GM19328 (cell line): ENCODE measurements around the gene KRTAP5-4.
"Not testable (repeated sequence)": the region's sequence is repeated elsewhere in the genome, so short reads cannot be mapped to it uniquely, and the experiment has no call there.

Source experiments
- ATAC-seq: cut with Tn5 transposase; IDR thresholded peaks from one replicate; pipeline ENCODE4 v1.9.1; 2021; ENCODE audit warnings: mild to moderate bottlenecking, moderate library complexity; ENCODE audit not compliant: unreplicated experiment

KRTAP5-4 gene

GRCh38 chr11:1653541-1654387 lies 31.8 kb upstream of the KRTAP5-4 start:
- ATAC-seq = no peak

GRCh38 chr11:1652771-1653540 lies 31.0 kb upstream of the KRTAP5-4 start:
- no peak for ATAC-seq

GRCh38 chr11:1652442-1652770 lies 30.5 kb upstream of the KRTAP5-4 start:
- ATAC-seq = no peak

- ATAC-seq = no peak
Observed at GRCh38 chr11:1652026-1652425, 30.1 kb upstream of the KRTAP5-4 start.

- no peak for ATAC-seq
Observed at GRCh38 chr11:1651411-1651980, 29.6 kb upstream of the KRTAP5-4 start.

- ATAC-seq = no peak
Observed at GRCh38 chr11:1650918-1651262, 29.0 kb upstream of the KRTAP5-4 start.

- no peak for ATAC-seq
Observed at GRCh38 chr11:1650034-1650917, 28.3 kb upstream of the KRTAP5-4 start.

GRCh38 chr11:1648653-1649420 lies 26.9 kb upstream of the KRTAP5-4 start:
- ATAC-seq = no peak

GRCh38 chr11:1647901-1648652 lies 26.1 kb upstream of the KRTAP5-4 start:
- no peak for ATAC-seq

GRCh38 chr11:1646540-1646939 lies 24.6 kb upstream of the KRTAP5-4 start:
- ATAC-seq = not testable (repeated sequence)

GRCh38 chr11:1645357-1645821 lies 23.5 kb upstream of the KRTAP5-4 start:
- ATAC-seq = no peak

- ATAC-seq = no peak
Observed at GRCh38 chr11:1644601-1645356, 22.8 kb upstream of the KRTAP5-4 start.

GRCh38 chr11:1643146-1643690 lies 21.3 kb upstream of the KRTAP5-4 start:
- no peak for ATAC-seq

- ATAC-seq = no peak
Observed at GRCh38 chr11:1642288-1643145, 20.6 kb upstream of the KRTAP5-4 start.

- ATAC-seq = no peak
Observed at GRCh38 chr11:1641096-1641495, 19.2 kb upstream of the KRTAP5-4 start.

- ATAC-seq = no peak
Observed at GRCh38 chr11:1640076-1640946, 18.4 kb upstream of the KRTAP5-4 start.

GRCh38 chr11:1639666-1640065 lies 17.7 kb upstream of the KRTAP5-4 start:
- no peak for ATAC-seq
